ENCODE results near the gene NCKAP5.

GRCh38 chr2:132845339-132845738, 722.9 kb downstream of the NCKAP5 start:
- TF ChIP-seq SUZ12 (IDR thresholded peaks at IDR 0.05), result no peak
- TF ChIP-seq NFRKB (IDR thresholded peaks at IDR 0.05), result no peak
- TF ChIP-seq FOXK2 (IDR thresholded peaks at IDR 0.05), result no peak
- TF ChIP-seq FOXM1 (IDR thresholded peaks at IDR 0.05; ENCODE audit: borderline replicate concordance), result no peak
- no peak for TF ChIP-seq HDGF (IDR thresholded peaks at IDR 0.05; ENCODE audit: borderline replicate concordance)
- TF ChIP-seq ELF4 (IDR thresholded peaks at IDR 0.05), result no peak
- no peak for TF ChIP-seq BHLHE40 (IDR thresholded peaks at IDR 0.05; ENCODE audit: borderline replicate concordance)
- no peak for TF ChIP-seq L3MBTL2 (conservative IDR thresholded peaks at IDR 0.05)
- TF ChIP-seq CTBP1 (IDR thresholded peaks at IDR 0.05; ENCODE audit: borderline replicate concordance), result no peak
- TF ChIP-seq SP1 (IDR thresholded peaks at IDR 0.05), result no peak
- TF ChIP-seq PKNOX1 (IDR thresholded peaks at IDR 0.05), result no peak
- TF ChIP-seq FOXA1 (IDR thresholded peaks at IDR 0.05), result no peak
- TF ChIP-seq ARNT (IDR thresholded peaks at IDR 0.05), result no peak

Measured in HEK293T (cell line).